Stimulated activated CD4-positive, alpha-beta T cell treated with anti-CD3 and anti-CD28 coated beads, Interleukin-15, amount 100 ng/mL, for 24 hours (primary cell): Measurements from ENCODE around the gene CLIP1.
"Not testable (repeated sequence)": the region's sequence is repeated elsewhere in the genome, so short reads cannot be mapped to it uniquely, and the experiment has no call there.

Experiments used
- DNase-seq: peaks from one replicate; pipeline ENCODE4 v3.0.0-alpha.2; 2020

CLIP1 gene

DNA sequence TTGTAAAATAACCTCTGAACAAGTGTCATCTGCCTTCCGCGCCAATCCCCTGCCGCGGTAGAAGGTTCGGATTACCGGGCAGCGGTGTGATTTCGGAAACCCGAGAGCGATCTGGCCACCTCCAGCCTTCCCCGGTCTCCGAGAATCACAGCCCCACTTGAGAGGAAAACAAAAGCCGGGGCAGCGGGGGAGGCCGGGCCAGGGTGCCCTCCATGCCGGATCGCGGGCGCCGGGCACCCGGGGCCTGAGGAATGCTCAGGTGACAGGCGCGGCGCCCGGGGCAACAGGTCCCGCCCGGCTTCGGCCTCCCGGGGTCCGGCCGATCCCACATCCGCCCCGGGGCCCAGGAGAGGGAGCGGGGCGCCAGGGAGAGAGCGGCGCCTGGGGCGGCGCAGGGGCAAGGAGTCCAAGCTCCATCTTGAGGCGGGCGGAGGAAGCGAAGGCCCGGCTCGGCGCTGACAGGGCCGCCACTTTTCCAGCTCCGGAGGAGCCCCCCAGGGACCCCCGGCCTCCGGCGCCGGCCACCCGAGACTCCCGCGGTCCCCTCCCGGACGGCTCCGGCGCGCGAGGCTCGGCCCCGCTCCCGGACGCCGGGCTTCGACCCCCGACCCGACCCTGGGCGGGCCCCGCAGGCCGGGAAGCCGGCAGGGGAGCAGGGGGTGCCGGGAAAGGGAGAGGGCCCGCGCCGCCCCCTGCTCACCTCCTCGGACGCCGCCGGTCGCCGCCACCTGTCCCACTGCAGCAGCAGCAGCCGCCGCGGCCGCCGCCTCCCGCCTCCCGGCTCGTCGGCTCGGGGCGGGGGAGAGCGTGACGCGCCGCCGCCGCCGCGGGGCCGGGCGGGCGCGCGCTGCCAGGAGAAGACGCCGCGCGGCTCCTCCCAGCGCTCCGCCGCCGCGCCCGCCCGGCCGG lies at the start of gene CLIP1:
CLIP1 (minus strand) TSS at position 849 of the 909 bp plus-strand sequence. CDS start 42,217 bp downstream, outside the sequence.
- peak; percentile 73 for DNase-seq

DNA sequence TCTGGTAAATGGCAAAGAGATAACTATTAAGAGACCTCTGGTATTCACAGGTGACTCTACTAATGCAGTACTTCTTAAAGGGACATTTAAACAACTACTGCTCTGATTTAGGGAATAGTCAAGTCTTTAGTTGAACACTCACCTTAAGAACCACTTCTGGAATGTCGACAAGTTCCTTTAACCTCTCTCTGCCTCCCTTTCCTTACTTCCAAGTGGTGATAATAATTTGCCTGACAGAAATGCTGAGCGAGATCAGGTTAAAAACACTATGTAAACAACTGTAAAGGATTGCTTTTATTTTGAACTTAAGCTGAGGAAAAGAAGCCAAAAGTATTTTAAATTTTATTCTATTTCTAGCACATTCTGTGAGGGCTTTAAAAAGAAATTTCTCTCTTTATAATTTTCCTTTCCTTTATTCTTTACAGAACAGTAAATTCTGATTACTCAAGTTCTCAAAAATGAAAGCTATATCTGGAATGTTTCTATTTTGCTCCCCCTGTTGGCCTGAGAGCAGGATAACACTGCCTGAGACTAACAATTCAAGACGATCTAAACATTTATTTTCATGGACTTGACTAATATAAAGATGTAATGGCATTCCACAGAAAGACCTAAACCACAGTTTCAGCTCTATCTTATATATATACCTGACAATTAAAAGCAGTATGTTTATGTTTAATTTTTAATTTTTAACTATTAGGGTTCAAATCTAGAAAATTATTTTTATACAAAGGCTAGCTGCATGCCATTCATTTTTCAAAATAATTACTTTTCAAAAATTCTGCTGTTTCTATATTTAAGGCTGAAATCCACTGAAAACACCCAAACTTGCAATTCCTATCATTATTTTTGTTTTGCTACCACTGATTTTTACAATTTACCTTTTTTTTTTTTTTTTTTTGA lies 49.1 kb upstream of the CLIP1 start:
- DNase-seq = no peak

DNA sequence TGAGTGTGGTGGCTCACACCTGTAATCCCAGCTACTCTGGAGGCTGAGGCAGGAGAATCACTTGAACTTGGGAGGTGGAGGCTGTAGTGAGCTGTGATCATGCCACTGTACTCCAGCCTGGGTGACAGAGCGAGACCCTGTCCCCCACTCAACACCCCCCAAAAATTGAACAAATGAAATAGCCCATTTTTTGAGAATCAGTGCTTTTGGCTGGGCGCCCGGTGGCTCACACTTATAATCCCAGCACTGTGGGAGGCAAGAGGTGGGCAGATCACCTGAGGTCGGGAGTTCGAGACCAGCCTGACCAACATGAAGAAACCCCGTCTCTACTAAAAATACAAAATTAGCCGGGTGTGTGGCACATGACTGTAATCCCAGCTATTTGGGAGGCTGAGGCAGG lies 48.1 kb upstream of the CLIP1 start:
- not testable (repeated sequence) for DNase-seq

DNA sequence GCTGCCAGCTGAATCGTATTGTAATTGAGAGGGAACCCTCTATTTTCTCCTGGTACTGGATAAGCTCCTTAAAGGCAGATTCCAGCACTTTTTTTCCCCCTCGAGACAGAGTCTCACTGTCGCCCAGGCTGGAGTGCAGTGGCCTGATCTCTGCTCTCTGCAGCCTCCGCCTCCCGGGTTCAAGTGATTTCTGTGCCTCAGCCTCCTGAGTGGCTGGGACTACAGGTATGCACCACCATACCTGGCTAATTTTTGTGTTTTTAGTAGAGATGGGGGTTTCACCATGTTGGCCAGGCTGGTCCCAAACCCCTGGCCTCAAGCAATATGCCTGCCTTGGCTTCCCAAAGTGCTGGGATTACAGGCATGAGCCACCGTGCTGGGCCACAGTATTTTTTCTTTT lies 47.4 kb upstream of the CLIP1 start:
- DNase-seq = not testable (repeated sequence)

DNA sequence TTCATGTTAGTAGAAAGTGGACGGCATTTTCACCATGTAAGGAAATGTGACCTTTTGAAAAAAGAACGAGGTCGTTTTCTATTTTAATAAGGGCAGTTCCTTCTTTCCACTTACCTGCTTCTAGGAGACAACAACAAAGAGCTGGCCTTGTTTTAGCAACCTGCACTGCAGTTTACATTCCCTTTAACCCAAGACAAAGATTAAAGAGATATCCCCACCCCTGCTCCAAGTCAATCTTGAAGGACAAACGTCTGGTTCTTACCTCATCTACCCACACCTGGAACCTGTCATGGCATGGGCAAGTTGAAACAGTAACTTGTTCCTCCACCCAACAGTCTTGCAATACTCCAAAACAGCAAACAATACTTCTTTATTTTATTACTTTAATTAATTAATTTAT lies 45.5 kb upstream of the CLIP1 start:
- DNase-seq = no peak

DNA sequence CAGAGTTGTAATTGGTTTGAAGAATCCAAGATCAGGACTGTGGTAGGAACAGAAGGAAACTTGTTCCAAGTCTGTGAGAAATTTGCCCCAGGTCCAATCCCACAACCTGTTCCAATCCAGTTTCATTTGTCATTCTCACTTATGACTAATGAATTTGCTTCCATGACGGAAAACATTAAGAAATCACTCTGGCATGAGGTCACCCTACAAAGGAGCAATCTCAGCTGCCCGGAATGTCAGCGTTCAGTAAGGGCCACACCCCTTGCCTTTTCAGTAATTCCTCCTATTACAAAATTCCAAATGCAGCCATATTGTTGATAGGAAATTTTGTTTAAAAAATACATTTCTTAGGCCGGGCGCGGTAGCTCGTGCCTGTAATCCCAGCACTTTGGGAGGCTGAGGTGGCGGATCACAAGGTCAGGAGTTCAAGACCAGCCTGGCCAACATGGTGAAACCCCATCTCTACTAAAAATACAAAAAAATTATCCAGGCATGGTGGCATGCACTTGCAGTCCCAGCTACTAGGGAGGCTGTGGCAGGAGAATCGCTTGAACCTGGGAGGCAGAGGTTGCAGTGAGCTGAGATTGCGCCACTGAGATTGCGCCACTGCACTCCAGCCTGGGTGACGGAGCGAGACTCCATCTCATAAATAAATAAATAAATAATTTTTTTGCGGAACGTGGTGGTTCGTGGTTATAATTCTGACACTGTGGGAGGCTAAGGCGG lies 42.0 kb upstream of the CLIP1 start:
- DNase-seq = not testable (repeated sequence)

DNA sequence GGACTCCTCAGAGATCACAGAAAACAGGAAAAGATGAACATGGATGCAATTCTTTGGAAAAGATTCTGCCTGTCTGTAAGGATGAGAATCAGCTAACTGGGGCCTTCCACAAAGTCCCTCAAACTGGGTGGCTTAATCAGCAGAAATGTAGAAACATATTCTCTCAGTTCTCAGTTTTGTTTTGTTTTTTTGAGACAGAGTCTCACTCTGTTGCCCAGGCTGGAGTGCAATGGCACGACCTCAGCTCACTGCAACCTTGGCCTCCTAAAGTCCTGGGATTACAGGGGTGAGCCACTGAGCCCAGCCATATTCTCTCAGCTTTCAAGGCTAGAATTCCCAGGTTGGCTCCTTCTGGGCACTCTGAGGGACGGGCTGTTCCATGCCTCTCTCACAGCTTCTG lies 38.2 kb upstream of the CLIP1 start:
- no peak for DNase-seq

DNA sequence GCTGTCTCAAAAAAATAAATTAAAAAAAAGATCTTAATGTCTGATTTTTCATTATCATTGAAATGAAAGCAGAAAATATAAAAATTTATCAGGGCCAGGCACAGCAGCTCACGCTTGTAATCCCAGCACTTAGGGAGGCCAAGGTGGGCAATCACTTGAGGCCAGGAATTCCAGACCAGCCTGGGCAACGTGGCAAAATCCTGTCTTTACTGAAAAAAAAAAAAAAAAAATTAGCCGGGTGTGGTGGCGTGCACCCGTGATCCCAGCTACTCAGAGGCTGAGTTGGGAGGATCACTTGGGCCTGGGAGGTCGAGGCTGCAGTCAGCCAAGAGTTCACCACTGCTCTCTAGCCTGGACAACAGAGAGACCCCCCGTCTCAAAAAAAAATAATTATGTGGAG lies 37.6 kb upstream of the CLIP1 start:
- DNase-seq = no peak

DNA sequence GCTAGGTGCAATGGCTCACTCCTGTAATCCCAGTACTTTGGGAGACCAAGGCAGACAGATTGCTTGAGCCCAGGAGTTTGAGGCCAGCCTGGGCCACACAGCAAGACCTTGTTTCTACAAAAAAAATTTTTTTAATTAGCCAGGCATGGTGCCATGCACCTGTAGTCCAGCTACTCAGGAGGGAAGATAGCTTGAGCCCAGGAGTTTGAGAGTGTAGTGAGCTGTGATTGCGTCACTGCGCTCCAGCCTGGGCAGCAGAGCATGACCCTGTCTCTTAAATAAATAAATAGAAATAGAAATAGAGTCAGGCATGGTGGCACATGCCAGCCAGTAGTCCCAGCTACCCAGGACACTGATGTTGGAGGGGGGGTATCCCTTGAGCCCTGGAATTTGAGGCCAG lies 36.7 kb upstream of the CLIP1 start:
- no peak for DNase-seq

DNA sequence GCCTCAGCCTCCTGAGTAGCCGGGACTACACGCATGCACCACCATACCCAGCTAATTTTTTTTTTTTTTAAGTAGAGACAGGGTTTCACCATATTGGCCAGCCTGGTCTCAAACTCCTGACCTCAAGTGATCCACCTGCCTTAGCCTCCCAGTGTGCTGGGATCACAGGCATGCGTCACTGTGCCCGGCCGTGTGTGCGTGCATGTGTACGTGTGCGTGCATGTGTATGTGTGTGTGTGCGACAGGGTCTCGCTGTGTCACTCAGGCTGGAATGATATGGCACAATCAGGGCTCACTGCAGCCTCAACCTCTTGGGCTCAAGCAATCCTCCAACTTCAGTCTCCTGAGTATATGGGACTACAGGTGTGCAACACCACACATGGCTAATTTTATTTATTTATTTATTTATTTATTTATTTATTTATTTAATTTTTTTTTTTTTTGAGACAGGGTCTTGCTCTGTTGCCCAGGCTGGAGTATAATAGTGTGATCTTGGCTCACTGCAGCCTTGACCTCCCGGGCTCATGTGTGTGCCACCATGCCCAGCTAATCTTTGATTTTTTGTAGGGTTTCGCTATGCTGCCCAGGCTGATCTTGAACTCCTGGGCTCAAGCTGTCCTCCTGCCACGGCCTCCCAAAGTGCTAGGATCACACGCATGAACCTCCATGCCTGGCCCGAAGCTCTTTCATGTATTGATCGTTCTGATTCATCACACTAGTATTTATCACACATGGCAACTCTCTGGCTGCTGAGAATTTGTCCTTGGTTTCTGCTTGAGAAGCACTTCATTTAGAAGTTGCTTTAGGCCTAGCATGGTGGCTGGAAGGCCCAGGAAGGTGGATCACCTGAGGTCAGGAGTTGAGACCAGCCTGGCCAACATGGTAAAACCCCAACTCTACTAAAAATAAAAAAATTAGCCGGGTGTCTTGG lies 35.9 kb upstream of the CLIP1 start:
- DNase-seq = no peak

DNA sequence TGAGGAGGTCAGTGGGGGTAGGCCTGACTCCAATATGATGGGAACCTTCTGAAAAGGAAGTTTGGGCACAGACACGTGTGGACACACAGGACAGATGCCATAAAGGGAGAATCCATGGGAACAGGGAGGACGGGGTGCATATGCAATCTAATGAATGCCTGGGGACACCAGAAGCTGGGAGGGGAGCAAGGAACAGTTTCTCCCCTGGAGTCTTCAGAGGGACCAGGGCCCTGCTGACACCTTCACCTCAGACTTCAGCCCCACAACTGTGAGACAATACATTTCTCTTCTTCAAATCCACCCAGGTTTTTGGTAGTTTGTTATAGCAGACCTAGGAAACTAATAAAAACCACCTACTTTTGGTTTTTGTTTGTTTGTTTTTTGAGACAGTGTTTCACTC lies 35.2 kb upstream of the CLIP1 start:
- no peak for DNase-seq

DNA sequence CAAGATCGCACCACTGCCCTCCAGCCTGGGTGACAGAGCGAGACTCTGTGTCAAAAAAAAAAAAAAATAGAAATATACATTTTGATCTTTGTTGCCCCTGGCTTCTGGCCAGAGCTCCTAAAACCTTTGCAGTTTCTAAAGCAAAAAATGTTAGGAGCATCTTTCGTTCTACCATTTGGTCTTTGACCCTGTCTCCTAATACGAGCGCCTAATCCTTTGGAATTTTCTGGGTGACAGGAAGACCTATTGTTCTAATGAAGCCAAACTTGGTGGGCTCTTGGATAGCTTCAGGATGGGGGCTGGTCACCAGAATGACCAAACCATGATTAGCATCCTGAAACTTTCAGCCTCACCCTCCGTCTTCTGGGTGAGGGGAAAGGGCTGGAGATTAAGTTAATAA lies 32.3 kb upstream of the CLIP1 start:
- DNase-seq = no peak

DNA sequence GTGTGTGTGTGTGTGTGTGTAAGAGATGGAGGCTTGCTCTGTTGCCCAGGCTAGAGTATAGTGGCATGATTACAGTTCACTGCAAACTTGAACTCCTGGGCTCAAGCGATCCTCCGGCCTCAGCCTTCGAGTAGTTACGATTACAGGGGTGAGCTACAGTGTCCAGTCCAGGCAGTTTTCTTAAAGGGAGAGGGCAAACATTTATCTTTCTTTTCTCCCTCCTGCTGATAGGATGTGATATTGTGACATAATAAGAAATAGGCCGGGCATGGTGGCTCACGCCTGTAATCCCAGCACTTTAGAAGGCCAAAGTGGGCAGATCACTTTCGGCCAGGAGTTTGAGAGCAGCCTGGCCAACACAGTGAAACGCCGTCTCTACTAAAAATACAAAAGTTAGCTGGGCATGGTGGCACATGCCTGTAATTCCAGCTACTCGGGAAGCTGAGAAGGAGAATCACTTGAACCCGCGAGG lies 31.8 kb upstream of the CLIP1 start:
- DNase-seq = no peak

DNA sequence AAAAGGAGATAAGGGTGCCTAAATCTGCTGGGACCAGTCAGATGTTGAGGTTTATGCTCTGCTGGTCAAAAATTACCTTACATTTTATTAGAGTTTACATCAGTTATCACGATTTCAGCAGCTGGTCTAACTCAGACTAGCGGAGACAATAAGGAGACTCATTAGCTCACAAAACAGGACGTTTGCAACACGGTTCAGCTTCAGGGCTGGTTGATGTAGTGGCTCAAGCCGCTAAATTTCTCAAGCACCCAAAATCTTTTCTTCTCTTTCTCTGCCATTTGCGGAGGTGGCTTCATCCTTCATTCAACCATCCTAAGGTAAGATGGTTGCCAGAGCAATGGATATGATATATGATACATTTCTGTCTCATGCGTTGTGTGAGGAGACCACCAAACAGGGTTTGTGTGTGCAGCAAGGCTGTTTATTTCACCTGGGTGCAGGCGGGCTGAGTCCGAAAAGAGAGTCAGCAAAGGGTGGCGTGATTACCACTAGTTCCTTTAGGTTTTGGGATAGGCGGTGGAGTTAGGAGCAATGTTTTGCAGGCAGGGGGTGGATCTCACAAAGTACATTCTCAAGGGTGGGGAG lies 30.3 kb upstream of the CLIP1 start:
- DNase-seq = no peak

DNA sequence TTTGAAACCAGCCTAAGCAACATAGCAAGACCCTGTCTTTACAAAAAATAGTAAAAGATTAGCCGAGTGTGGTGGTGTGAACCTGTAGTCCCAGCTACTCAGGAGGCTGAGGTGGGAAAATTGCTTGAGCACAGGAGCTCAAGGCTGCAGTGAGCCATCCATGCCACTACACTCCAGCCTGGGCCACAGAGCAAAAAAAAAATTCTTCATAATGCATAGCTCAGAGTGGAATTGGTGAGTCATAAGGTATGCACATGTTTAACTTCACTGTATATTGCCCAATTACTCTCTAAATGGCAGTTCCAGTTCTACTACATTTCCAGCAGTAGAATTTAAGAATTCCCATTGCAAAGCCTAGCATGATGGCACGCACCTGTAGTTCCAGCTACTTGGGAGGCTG lies 26.8 kb upstream of the CLIP1 start:
- peak; percentile 36 for DNase-seq

DNA sequence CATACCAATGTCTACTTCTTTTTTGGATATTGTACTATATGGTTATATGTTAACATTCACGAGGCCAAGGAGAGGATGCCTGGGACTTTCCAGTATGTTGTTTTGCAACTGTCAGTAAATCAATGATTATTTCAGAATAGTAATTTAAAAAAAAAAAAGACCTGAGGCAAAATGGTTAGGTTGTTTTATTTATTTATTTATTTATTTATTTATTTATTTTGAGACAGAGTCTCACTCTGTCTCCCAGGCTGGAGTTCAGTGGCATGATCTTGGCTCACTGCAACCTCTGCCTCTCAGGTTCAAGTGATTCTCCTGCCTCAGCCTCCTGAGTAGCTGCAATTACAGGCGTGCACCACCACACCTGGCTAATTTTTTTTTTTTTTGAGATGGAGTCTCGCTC lies 25.4 kb upstream of the CLIP1 start:
- DNase-seq = not testable (repeated sequence)

DNA sequence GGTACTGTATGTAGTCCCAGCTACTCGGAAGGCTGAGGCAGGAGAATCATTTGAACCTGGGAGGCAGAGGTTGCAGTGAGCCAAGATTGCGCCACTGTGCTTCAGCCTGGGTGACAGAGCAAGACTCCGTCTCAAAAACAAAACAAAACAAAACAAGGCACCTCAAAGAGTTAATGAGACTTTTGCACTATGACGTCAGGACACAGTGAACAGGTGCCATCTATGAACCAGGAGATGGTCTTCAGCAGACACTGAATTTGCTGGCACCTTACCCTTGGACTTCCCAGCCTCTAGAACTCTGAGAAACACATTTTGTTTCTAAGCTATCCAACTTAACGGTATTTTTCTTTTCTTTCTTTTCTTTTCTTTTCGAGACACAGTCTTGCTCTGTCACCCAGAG lies 23.9 kb upstream of the CLIP1 start:
- DNase-seq = not testable (repeated sequence)

DNA sequence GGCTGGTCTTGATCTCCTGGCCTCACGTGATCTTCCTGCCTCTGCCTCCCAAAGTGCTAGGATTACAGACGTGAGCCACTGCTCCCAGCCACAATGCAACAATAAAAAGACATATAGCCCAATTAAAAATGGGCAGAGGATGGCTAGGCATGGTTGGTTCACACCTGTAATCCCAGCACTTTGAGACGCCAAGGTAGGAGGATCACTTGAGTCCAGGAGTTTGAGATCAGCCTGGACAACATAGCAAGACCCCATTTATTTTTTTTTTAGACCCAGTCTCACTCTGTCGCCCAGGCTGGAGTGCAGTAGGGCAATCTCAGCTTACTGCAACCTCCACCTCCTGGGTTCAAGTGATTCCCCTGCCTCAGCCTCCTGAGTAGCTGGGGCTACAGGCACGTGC lies 21.6 kb upstream of the CLIP1 start:
- not testable (repeated sequence) for DNase-seq

DNA sequence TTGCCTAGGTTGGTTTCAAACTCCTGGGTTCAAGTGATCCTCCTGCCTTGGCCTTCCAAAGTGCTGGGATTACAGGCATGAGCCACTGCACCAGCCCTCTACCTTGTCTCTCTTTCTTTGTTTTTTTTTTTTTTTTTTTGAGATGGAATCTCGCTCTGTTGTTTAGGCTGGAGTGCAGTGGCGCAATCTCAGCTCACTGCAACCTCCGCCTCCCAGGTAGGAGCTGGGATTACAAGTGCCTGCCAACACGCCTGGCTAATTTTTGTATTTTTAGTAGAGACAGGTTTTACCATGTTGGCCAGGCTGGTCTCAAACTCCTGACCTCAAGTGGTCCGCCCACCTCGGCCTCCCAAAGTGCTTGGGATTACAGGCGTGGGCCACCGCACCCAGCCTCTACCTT lies 16.4 kb upstream of the CLIP1 start:
- not testable (repeated sequence) for DNase-seq

DNA sequence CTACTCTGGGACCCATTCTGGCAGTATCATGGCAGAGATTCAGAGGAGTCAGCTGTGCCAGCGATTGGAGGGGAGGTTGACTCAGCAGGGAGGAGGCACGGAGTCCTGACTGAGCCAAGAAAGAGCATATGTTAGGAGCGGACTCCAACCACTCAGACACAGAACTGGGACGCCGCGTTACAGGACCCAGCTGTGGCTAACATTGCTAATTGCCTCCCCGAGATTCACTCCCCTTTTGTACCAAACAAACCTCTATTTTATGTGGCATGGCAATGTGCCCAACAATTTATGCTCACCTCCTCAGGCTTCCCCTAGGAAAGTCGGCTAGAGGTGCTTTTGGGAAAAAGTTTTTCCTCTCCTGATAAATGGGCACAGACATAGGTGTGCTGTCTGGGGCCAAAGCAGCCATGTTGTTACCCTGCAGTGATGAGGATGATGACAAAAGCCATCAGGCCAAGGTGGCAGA lies 15.2 kb upstream of the CLIP1 start:
- no peak for DNase-seq

DNA sequence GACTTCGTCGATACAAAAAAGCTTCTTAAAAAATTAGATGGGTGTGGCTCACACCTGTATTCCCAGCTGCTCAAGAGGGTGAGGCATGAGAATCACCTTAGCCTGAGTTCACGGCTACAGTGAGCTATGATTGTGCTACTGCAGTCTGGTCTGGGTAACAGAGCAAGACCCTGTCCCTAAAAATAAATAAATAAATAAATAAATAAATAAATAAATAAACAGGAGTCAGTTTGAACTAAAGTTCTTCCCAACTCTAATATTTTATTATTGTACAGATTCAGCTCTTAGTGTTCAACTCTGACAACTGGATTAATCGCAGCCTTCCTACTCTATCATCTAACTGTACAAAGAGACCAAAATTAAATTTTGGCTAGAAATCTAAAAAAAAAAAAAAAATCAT lies 12.7 kb upstream of the CLIP1 start:
- no peak for DNase-seq
